NCI-H774 (cell line): ENCODE results near the gene TRPM4.
A peak's percentile ranks its signal among the peaks of the same experiment; 100 is the strongest.
"Not testable (repeated sequence)": the region's sequence is repeated elsewhere in the genome, so short reads cannot be mapped to it uniquely, and the experiment has no call there.

Source experiments
- DNase-seq: peaks from one replicate; lab custom pipeline; 2025; lab: John Stamatoyannopoulos, UW

The TRPM4 gene

DNA sequence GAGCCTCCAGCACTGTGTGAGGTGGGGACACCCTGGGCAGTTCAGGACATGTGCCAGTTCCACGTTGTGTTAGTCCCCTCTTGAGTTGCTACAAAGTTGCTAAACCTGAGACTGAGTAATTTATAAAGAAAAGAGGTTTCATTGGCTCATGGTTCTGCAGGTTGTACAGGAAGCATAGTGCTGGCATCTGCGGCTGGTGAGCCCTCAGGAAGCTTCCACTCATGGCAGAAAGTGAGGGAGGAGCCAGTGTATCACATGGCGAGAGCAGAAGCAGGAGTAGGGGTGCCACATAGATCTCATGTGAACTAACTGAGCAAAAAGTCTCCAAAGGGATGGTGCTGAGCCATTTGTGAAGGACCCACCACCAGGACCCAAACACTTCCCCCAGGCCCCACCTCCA is 33.2 kb downstream of the TRPM4 start:
- DNase-seq = no peak

DNA sequence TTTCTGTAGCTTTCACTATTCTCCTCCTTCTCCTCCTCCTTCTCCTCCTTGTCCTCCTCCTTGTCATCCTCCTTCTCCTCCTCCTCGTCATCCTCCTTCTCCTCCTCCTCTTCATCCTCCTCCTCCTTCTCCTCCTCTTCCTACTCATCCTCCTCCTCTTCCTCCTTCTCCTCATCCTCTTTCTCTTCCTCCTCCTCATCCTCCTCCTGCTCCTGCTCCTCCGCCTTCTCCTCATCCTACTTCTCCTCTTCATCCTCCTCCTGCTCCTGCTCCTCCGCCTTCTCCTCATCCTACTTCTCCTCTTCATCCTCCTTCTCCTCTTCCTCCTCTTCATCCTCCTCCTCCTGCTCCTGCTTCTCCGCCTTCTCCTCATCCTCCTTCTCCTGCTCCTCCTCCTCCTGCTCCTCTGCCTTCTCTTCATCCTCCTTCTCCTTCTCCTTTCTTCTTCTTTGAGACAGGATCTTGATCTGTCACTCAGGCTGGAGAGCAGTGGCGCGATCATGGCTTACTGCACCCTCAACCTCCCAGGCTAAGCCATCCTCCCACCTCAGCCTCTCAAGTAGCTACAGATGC is 36.3 kb downstream of the TRPM4 start:
- no peak for DNase-seq

DNA sequence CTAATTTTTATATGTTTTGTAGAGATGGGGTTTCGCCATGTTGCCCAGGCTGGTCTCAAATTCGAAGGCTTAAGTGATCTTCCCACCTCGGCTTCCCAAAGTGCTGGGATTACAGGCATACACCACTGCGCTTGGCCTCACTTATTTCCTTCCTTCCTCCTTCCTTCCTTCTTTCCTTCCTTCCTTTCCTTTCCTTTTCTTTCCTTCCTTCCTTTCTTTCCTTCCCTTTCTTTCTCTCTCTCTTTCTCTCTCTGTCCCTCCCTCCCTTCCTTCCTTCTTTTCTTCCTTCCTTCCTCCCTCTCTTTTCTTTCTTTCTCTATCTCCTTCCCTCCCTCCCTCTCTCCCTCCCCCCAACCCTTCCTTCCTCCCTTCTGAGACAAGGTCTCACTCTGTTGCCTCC is 36.8 kb downstream of the TRPM4 start:
- no peak for DNase-seq

DNA sequence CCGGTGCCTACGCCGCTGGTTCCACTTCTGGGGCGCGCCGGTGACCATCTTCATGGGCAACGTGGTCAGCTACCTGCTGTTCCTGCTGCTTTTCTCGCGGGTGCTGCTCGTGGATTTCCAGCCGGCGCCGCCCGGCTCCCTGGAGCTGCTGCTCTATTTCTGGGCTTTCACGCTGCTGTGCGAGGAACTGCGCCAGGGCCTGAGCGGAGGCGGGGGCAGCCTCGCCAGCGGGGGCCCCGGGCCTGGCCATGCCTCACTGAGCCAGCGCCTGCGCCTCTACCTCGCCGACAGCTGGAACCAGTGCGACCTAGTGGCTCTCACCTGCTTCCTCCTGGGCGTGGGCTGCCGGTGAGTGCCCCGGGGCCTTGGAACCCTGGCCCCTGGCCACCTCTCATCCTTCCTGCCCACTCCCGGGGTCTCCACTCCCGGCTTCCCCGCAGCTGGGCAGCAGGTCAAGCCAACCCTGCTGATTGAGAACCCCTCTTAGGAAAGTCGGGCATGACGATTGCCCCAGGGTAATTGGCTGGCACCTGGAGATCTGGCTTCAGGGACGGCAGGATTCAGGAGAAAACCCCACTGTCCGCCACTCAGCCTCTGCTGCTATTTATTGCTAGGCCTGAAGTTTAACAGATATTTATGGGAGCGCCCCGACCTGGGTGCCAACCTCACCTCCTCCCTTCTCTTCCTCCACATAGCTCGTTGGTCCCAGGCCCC is 39.1 kb downstream of the TRPM4 start:
- no peak for DNase-seq

DNA sequence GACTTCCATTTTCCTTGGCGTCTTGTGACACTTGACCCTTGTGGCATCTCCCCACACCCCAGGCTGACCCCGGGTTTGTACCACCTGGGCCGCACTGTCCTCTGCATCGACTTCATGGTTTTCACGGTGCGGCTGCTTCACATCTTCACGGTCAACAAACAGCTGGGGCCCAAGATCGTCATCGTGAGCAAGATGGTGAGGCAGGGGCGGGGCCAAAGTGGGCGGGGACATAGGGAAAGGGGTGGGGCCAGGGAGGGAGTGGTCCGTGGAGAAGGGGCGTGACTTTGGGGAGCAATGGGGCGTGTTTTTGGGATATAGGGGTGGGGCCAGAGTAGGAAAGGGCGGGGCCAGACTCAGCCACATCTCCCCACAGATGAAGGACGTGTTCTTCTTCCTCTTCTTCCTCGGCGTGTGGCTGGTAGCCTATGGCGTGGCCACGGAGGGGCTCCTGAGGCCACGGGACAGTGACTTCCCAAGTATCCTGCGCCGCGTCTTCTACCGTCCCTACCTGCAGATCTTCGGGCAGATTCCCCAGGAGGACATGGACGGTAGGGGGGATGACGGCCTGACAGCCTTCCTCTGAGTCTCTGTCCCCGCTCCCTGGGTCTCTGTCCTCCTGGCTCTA is 42.8 kb downstream of the TRPM4 start:
- no peak for DNase-seq

DNA sequence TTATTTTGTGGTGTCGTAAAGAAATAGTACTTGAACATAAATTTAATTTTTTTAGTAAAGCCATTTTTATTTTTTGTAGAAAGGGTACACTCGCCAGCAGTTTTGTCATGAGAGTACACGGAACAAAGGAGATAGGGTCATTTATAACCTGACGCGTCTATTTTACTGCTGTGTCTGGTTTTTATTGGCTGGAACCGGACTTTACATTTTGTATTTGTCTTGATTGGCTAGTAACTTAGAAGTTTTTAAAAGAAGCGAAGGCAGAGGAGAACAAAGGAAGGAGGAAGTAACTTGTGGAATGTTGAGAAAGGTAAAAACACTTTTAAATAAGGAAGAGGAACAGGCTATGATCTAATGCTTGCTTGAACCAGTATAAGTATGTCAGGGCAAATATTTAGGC is 43.5 kb downstream of the TRPM4 start:
- DNase-seq = no peak

DNA sequence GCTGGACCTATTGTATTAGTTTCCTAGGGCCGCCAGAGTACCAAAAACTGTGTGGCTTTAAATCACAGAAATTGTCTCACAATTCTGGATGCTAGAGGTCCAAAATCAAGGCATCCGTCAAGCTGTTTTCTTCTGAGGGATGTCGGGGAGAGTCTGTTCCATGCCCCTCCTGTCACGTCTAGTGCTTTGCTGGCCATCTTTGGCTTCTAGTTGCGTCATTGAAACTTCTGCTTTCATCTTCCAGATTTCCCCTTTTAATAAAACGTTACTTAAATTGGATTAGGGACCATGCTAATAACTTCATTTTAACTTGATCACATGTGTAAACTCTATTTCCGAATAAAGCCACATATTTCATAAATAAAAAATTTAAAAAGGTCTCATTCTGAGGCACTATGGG is 47.5 kb downstream of the TRPM4 start:
- no peak for DNase-seq

DNA sequence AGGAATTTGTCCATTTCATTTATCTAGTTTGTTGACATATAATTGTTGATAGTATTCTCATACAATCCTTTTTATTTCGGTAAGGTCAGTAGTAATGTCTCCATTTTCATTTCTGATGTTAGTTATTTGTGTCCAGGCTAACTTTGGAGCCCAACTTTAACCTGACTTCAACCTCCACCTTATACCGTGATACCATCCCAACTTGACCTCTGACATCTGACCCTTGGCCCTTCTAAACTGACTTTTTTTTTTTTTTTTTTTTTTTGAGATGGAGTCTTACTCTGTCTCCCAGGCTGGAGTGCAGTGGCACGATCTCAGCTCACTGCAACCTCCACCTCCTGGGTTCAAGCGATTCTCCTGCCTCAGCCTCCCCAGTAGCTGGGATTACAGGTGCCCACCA is 51.9 kb downstream of the TRPM4 start:
- not testable (repeated sequence) for DNase-seq

DNA sequence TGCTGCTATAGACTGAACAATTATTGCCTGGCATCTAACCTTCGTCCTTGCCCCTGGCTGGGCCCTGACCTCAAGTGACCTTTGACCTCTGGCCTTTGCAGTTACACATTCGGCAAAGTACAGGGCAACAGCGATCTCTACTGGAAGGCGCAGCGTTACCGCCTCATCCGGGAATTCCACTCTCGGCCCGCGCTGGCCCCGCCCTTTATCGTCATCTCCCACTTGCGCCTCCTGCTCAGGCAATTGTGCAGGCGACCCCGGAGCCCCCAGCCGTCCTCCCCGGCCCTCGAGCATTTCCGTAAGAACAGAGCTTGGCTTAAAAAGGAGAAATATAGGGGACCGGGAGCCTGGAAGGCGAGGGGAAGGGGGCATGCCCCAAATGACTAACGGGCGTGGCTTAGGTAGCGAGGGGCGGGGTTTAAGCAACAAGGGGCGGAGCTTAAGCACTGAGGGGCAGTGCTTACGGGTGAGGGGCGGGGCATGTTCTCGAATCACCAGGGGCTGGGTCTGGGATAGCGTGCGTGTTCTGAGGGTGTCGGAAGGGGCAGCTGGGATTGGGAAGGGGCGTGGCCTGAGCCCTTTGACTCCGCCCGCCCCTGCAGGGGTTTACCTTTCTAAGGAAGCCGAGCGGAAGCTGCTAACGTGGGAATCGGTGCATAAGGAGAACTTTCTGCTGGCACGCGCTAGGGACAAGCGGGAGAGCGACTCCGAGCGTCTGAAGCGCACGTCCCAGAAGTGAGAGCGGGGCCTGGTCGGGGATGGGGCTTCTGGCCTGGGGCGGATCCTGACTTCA is 52.7 kb downstream of the TRPM4 start:
- no peak for DNase-seq

DNA sequence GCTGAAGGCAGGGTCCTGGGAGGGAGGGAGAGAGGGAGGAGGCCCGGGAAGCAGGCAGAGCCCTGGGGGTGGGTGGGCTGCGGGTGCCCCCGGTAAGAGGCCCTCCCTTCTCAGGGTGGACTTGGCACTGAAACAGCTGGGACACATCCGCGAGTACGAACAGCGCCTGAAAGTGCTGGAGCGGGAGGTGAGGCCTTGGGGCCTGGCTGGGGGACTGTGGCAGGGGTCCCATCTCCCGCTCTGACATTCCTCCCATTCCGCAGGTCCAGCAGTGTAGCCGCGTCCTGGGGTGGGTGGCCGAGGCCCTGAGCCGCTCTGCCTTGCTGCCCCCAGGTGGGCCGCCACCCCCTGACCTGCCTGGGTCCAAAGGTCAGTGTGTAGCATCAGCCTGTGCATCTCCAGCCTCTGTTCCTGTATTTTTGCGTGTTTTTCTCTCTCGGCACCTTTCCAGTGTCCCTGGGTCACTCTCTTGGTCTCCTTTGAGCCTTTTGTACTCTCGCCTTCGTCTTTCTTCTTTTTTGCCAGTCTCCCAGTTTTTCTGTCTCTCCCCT is 53.4 kb downstream of the TRPM4 start:
- DNase-seq = no peak

DNA sequence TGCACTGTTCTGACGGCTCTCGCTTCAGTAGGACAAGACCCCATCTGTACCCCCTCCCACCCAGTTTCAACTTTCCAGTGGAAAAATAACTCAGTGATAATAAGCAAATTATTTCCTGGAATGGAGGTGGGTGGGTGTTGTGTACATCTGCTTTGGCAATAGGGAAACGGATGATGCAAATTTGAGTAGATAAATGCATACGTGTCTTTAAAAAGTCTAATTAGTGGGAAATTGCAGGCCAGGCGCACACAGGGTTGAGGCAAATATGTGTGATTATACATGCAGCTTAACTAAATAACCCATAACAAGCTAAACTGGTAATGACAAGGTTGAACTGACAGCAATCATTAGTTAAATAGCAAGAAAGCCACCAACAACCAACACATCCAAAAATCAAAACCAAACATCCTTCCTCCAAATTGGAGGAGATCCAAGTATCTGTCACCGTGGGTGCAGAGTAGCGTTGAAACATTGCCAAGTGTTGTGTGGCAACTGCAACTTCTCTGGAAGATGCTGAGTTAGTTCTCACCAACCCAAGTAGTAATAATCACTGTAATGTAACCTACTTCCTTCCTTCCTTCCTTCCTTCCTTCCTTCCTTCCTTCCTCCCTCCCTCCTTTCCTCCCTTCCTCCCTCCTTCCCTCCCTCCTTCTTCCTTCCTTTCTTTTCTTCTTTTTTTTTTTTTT is 54.6 kb downstream of the TRPM4 start:
- DNase-seq = no peak

DNA sequence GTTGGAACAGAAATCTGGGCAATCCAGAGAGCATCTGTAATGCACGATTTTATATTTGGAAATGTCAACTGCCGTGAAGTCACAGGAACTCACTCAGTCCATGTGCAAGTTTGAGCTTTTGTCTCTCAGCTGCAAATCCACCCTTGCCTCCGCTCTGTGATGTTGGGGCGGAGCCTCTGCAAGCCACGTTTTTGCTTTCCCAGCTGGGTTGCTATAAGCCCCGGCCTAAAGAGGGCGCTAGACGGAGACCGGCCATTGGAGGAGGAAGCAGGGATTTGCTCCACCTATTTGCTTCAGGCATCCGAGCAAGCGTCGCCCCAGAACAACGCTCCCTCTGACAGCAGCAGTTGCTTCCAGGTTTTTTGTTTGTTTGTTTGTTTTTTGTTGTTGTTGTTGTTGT is 56.2 kb downstream of the TRPM4 start:
- no peak for DNase-seq

DNA sequence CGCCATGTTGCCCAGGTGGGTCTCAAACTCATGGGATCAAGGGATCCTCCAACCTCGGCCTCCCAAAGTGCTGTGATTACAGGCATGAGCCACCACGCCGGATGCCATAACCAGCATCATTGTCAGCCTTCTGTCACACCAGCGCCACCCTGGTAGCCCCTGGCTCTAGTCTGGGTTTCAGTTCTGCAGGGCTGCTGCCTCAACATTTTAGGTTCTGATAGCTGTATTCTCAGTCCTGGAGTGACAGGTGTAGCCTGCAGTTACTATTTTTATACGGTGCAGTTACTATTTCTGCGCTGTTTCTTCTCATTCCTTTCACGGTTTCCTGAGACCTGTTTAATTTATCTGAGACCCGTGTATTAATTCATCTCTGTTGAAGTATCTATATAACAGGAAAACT is 57.1 kb downstream of the TRPM4 start:
- no peak for DNase-seq

DNA sequence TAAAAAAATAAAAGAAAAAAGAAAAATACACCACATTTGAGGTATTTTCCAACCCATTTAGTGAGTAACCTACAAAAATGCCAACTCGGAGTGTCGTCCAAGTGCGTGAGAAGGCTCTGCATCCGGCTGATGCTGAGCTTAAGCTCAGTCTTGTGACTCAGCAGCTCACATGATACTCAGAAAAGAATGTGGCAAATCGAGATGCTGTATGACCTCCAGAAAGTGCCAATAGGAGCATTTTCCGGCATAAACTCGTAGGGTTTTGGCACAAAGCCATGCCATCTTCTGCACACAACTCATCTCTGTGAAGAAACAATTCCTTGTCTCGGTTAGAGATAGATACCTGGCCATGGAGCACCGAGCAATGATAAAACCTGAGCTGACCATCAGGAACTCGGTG is 58.5 kb downstream of the TRPM4 start:
- no peak for DNase-seq

DNA sequence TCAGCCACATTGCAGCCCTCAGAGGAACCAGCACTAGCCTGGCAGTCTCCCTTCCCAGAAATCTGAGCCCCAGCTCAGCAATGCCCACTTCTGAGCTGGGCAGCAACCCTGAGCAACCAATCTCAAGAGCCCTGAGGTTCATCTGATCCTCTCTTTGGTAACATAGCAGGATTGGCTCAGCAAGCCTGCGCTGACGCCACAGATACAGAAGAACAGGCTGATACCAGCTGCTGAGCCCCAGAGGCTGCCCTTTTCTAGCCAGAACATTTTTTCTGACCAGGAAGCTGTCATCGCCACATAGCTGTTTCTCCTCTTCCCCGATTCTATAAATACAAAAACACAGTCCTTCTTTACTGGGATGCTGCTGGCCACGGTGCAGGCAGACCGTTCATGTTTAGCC is 59.8 kb downstream of the TRPM4 start:
- no peak for DNase-seq

DNA sequence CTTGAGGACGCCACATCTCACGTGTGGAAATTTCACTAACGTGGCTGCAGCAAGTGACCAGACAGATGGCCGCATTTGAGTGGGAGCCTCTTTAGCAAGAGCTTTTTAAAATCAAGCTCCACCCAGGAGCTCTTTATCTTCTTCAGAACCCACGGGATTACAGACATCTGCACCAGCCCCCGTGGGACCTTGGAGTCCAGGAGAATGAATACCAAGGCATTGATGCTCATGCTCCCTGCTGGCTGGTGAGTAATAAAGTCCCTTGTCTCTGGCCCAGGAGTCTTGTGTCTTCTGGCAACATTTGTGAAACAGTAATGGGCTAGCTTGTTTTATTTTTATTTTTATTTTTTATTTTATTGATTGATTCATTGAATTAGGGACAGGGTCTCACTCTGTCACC is 64.4 kb downstream of the TRPM4 start:
- DNase-seq = no peak

DNA sequence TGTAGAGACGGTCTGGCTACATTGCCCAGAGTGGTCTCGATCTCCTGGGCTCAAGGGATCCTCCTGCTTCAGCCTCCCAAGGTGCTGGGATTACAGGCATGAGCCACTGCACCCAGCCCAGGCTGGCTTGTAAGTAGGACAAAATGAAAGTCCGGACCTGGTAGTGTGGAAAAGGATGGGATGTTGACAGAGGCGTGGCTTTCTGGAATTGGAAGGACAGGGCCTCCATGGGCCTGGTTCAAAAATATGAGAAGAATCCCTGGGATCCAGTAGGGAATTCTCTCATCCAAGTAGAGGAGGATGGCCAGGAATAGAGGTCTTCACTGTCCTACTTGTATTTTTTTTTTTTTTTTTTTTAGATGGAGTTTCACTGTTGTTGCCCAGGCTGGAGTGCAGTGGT is 64.9 kb downstream of the TRPM4 start:
- no peak for DNase-seq

DNA sequence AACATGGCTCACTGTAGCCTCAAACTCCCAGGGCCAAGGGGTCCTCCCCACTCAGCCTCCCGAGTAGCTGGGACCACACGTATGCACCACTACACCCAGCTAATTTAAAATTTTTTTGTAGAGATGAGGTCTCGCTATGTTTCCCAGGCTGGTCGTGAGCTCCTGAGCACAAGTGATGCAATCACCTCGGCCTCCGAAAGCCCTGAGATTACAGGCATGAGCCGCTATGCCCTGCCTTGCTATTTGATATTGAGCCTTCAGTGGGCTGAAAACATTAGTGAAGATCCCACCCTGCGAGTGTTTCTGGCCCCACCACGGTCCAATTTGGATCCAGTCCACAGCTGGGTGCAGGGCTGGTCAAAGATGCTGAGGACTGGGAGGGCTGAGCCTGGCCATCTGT is 65.9 kb downstream of the TRPM4 start:
- no peak for DNase-seq

DNA sequence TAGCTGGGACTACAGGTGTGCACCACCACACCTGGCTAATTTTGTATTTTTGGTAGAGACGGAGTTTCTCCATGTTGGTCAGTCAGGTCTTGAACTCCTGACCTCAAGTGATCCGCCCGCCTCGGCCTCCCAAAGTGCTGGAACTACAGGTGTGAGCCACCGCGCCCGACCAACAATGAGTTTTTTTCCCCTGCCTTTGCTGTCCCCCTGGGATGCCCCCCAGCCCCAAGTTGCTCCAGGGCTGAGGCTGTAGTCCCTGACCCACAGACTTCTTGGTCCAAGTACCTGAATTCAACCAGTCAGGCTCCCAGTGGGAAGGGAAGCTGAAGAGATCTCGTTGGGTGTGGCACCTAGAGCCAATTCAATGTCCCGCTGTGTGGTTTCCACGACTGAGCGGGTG is 66.8 kb downstream of the TRPM4 start:
- not testable (repeated sequence) for DNase-seq

DNA sequence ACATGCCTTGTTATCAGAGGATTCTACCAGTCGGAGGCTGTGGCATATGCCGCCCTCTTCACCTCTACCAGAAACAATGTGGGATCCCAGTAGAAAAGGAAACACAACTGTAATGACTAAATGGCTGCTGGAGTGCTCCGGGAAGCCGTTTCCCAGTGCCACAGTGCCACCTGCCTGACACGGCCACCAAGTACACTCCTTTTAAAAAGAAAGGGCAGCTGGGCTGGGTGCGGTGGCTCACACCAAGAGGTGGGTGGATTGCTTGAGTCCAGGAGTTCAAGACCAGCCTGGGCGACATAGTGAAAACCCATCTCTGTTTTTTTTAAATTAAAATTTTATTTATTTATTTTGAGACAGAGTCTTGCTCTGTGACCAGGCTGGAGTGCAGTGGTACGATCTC is 67.3 kb downstream of the TRPM4 start:
- peak; percentile 46 for DNase-seq

DNA sequence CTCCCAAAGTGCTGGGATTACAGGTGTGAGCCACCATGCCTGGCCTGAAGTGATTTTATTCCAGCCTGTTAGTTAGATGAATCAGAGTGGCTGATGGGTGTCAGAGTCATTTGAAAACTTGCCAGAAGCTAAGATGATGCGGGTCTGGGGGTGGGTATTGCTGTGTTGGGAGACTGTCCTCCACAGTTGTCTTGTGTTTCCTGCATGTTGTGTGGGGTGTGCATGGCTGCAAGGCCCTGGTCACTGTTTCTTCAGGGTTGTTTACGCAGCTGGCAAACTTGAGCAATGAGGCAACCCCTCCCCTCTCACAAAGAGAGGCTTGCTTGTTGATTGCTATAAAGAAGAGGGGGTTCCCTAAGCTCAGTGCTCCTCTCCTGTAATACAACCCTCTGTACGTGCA is 71.8 kb downstream of the TRPM4 start:
- no peak for DNase-seq

DNA sequence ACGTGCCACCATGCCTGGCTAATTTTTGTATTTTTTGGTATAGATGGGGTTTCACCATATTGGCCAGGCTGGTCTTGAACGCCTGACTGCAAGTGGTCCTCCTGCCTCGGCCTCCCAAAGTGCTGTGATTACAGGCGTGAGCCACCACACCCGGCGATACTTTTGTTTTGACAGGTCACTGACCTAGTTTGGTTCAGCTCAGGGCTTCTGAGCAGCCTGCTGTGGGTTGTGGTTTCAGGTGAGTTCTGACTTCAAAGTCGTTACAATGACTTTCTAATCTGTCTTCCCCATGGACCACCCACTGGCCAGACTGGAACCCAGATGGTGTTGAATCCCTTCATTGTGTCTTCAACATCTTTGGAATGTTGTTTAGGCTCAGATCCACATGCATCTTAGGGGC is 73.8 kb downstream of the TRPM4 start:
- DNase-seq = no peak
